K562 (cell line): ENCODE data around the gene PSMC1. TPM values are rescaled to one million over a fixed set of nuclear protein-coding genes. Genes with fewer than 3 reads are reported as not detected.

Experiments
- E2F5 ChIP-seq: sonication (generic); formaldehyde crosslinking; IDR thresholded peaks from 2 replicates; pipeline ENCODE4 v1.8.0; 2022; ENCODE audit warnings: mild to moderate bottlenecking, missing genetic modification reagents
- NR3C1 ChIP-seq: sonication (generic); formaldehyde crosslinking; IDR thresholded peaks from 2 replicates; pipeline ENCODE4 v1.8.1; 2022; ENCODE audit warnings: missing genetic modification reagents
- POLR3G ChIP-seq: IDR thresholded peaks from 2 replicates; pipeline ENCODE4 v1.6.1; 2011; ENCODE audit not compliant: insufficient read length, insufficient replicate concordance; ENCODE audit errors: extremely low read depth
- RHOXF2B ChIP-seq: fragments of 250-450 bp; sonication (Bioruptor Pico); conservative IDR thresholded peaks from 2 replicates; pipeline ENCODE4 v1.5.1; 2021
- RNF2 ChIP-seq: sonication (generic); IDR thresholded peaks from 2 replicates; pipeline ENCODE4 v1.6.1; 2016
- TGIF2 ChIP-seq: sonication (generic); formaldehyde crosslinking; IDR thresholded peaks from 2 replicates; pipeline ENCODE4 v1.8.1; 2022; ENCODE audit warnings: mild to moderate bottlenecking, missing genetic modification reagents, moderate library complexity
- ZHX1 ChIP-seq: fragments of 150-350 bp; conservative IDR thresholded peaks from 2 replicates; pipeline ENCODE4 v1.6.1; 2014; ENCODE audit warnings: low read length
- ZNF143 ChIP-seq: sonication (generic); formaldehyde crosslinking; IDR thresholded peaks from 2 replicates; pipeline ENCODE4 v1.9.0; 2022; ENCODE audit warnings: mild to moderate bottlenecking, missing genetic modification reagents
- ZNF408 ChIP-seq: fragments of 250-450 bp; sonication (Bioruptor Pico); IDR thresholded peaks from 2 replicates; pipeline ENCODE4 v1.4.0; 2020; ENCODE audit warnings: low read depth, mild to moderate bottlenecking, moderate library complexity
- ZNF584 ChIP-seq: fragments of 200-800 bp; sonication (Bioruptor generic); IDR thresholded peaks from 2 replicates; pipeline ENCODE4 v1.6.1; 2016; ENCODE audit warnings: low read depth, mild to moderate bottlenecking, missing genetic modification characterization, missing compliant biosample characterization
- ZNF609 ChIP-seq: sonication (generic); formaldehyde crosslinking; IDR thresholded peaks from 2 replicates; pipeline ENCODE4 v1.8.1; 2023; ENCODE audit warnings: missing genetic modification reagents, mild to moderate bottlenecking, borderline replicate concordance
- polyA plus RNA-seq, 8 experiments: library from polyadenylated mRNA; depleted of rRNA in 4 of 8; stranded (reverse) in 5 of 8; unstranded in 3 of 8; fragments of >200 nt; fragmentation: Nextera tagmentation in 2 of 8; fragmentation: Illumina TruSeq in 1 of 8; extraction: Ambion mirVana in 2 of 8; extraction: Trizol in 1 of 8; gene quantifications; 2 replicates each; pipeline versions ENCODE4 v1.2.1 to v1.2.3, GENCODE V29; 2011 to 2014; ENCODE audit warnings: inconsistent platforms in 1 of 8, missing spikeins in 1 of 8
- total RNA-seq, 7 experiments: library from RNA; depleted of rRNA in 6 of 7; stranded (reverse); fragments of >200 nt in 6 of 7; fragmentation: Illumina TruSeq in 2 of 7; extraction: Trizol in 2 of 7; gene quantifications; 2 replicates each; pipeline versions ENCODE4 v1.2.1 to v1.2.3, GENCODE V29; 2011 to 2021; ENCODE audit warnings: low replicate concordance in 1 of 7

The PSMC1 gene
- total and polyA plus RNA-seq, 9 of the 15 experiments (the other 6 are each of a cell fraction or from before 2014, with no cell fraction given): 87.8 to 276 (median 165) TPM

- TF ChIP-seq ZNF609 (CRISPR knock-in tag): no peak
- TF ChIP-seq ZNF408: no peak
- no peak for TF ChIP-seq ZNF584 (CRISPR knock-in tag)
- TF ChIP-seq TGIF2 (CRISPR knock-in tag): no peak
- no peak for TF ChIP-seq E2F5 (CRISPR knock-in tag)
- TF ChIP-seq RHOXF2B (CRISPR knock-in tag): no peak
- TF ChIP-seq POLR3G: no peak
- no peak for TF ChIP-seq ZNF143 (CRISPR knock-in tag)
- no peak for TF ChIP-seq NR3C1 (CRISPR knock-in tag)
- no peak for TF ChIP-seq ZHX1
- TF ChIP-seq RNF2: no peak
Measured at GRCh38 chr14:90294872-90295271, 38.5 kb downstream of the PSMC1 start (continued).
